HEK293T (cell line): Measurements from ENCODE around the gene TNRC18.
"Not testable (repeated sequence)": the region's sequence is repeated elsewhere in the genome, so short reads cannot be mapped to it uniquely, and the experiment has no call there.

Source experiments
- BHLHE40 ChIP-seq: fragments of 450-650 bp; IDR thresholded peaks from 2 replicates; pipeline ENCODE4 v1.6.1; 2016; ENCODE audit warnings: mild to moderate bottlenecking, moderate library complexity, borderline replicate concordance
- NFRKB ChIP-seq: fragments of 450-650 bp; IDR thresholded peaks from 2 replicates; pipeline ENCODE4 v1.6.1; 2016; ENCODE audit warnings: mild to moderate bottlenecking, moderate library complexity
- SP1 ChIP-seq: fragments of 450-650 bp; IDR thresholded peaks from 2 replicates; pipeline ENCODE4 v1.6.1; 2017
- TARDBP ChIP-seq: fragments of 450-650 bp; IDR thresholded peaks from 2 replicates; pipeline ENCODE4 v1.6.1; 2016
- ZNF384 ChIP-seq: fragments of 450-650 bp; IDR thresholded peaks from 2 replicates; pipeline ENCODE4 v1.6.1; 2016

DNA sequence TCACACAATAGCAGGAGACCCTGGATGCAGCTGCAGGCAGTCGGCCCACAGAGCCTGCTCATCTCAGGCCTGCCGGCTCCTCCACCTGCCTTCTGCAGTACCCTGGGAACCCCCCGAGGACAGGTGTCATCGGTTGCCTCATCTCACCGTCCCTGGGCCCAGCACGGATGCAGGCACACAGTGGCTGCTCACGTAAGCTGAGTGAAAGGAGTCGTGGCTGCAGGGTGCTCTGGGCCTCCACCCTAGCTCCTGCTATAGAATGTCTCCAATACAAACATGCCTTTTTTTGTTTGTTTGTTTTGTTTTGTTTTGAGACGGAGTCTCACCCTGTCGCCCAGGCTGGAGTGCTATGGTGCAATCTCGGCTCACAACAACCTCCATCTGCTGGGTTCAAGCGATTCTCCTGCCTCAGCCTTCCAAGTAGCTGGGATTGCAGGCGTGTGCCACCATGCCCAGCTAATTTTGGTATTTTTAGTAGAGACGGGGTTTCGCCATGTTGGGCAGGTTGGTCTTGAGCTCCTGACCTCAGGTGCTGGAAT is 163.0 kb downstream of the TNRC18 start:
- not testable (repeated sequence) for TF ChIP-seq SP1, NFRKB, BHLHE40, ZNF384, TARDBP
